HepG2 (cell line): Measurements from ENCODE around the gene IQGAP2. TPM values are rescaled to one million over a fixed set of nuclear protein-coding genes. Genes with fewer than 3 reads are reported as not detected.

ENCODE experiments used
- ATAC-seq: fragments of 200-7000 bp; cut with Tn5 transposase; 3 replicates; pipeline ENCODE4 v1.9.1; 2020; ENCODE audit warnings: mild to moderate bottlenecking, moderate library complexity
- BruUV-seq: library from RNA; stranded (reverse); fragments of 400-500 nt; replicated peaks from 2 replicates; lab custom pipeline; 2021; lab: Mats Ljungman, UMichigan
- CTCF ChIA-PET: fragments of 300-600 bp; formaldehyde crosslinking; extraction: SDS; loops from one replicate; lab custom pipeline; 2021; ENCODE audit warnings: low total read pairs, inconsistent platforms, low intra/inter-chr PET ratio; lab: Yijun Ruan, JAX
- POLR2A ChIA-PET: fragments of 350-600 bp; sonication (Branson Sonifier 250); formaldehyde crosslinking; loops from one replicate; lab custom pipeline; 2020; ENCODE audit warnings: antibody characterized with exemption, inconsistent platforms; lab: Yijun Ruan, JAX
- DNase-seq: peaks from one replicate; pipeline ENCODE4 v3.0.0-alpha.2; 2015; ENCODE audit warnings: low spot score
- FAIRE-seq: peaks from 3 replicates; lab custom pipeline; 2011; peaks lifted over from hg19 to GRCh38; lab: Jason Lieb, UNC
- H2AFZ ChIP-seq: one replicate; pipeline ENCODE4 v1.6.1; 2011; ENCODE audit warnings: low read length, inconsistent platforms
- H3K27ac ChIP-seq: fragments of 300-600 bp; 3 replicates; pipeline ENCODE4 v1.8.0; 2011; ENCODE audit warnings: mixed run types, mild to moderate bottlenecking, mixed read lengths, low read length, inconsistent platforms; ENCODE audit not compliant: insufficient read depth; ENCODE audit errors: extremely low read length
- H3K27me3 ChIP-seq, 2 experiments: fragments of 200-600 bp in 1 of 2; 2 replicates in 1 of 2; 3 replicates in 1 of 2; pipeline versions ENCODE4 v1.6.0 to v1.8.0; 2011; ENCODE audit warnings: low read length in 2 of 2, mild to moderate bottlenecking in 2 of 2, moderate library complexity in 2 of 2, inconsistent platforms in 1 of 2; ENCODE audit not compliant: insufficient read depth in 2 of 2, control insufficient read depth in 1 of 2
- H3K36me3 ChIP-seq, 2 experiments: fragments of 200-600 bp in 1 of 2; replicated peaks in 1 of 2; 2 replicates in 1 of 2; 3 replicates in 1 of 2; pipeline versions ENCODE4 v1.5.1 to v1.8.0; 2011; ENCODE audit warnings: low read length in 2 of 2, inconsistent platforms in 1 of 2; ENCODE audit not compliant: insufficient read depth in 2 of 2, control insufficient read depth in 1 of 2
- H3K4me1 ChIP-seq: 2 replicates; pipeline ENCODE4 v1.5.1; 2012; ENCODE audit warnings: low read length, inconsistent platforms; ENCODE audit not compliant: insufficient read depth
- H3K4me2 ChIP-seq: 2 replicates; pipeline ENCODE4 v1.6.0; 2011; ENCODE audit warnings: low read depth, low read length, inconsistent platforms
- H3K4me3 ChIP-seq, 3 experiments: fragments of 200-600 bp in 1 of 3; sonication (generic), shearing (Covaris generic) in 1 of 3; replicated peaks in 1 of 3; 2 replicates each; pipeline ENCODE4 v1.5.1; 2011 to 2016; ENCODE audit warnings: low read length in 3 of 3, inconsistent platforms in 2 of 3, low read depth in 2 of 3, mild to moderate bottlenecking in 2 of 3, control low read depth in 1 of 3, mixed read lengths in 1 of 3; ENCODE audit not compliant: insufficient read depth in 1 of 3
- H3K79me2 ChIP-seq: one replicate; pipeline ENCODE4 v1.6.1; 2011; ENCODE audit warnings: low read length, inconsistent platforms; ENCODE audit not compliant: insufficient read depth
- H3K9ac ChIP-seq: 2 replicates; pipeline ENCODE4 v1.6.0; 2011; ENCODE audit warnings: mild to moderate bottlenecking, low read depth, low read length, inconsistent platforms; ENCODE audit not compliant: insufficient read depth
- H3K9me3 ChIP-seq: 2 replicates; pipeline ENCODE4 v1.5.1; 2012; ENCODE audit warnings: mild to moderate bottlenecking, low read length
- H4K20me1 ChIP-seq: 2 replicates; pipeline ENCODE4 v1.6.0; 2011; ENCODE audit warnings: inconsistent platforms, mild to moderate bottlenecking, low read length, moderate library complexity; ENCODE audit not compliant: insufficient read depth
- HDAC2 ChIP-seq: sonication (generic); formaldehyde crosslinking; IDR thresholded peaks from 2 replicates; pipeline ENCODE4 v1.4.0; 2020; ENCODE audit warnings: missing genetic modification reagents
- HES4 ChIP-seq: sonication (generic); formaldehyde crosslinking; IDR thresholded peaks from 2 replicates; pipeline ENCODE4 v1.9.0; 2021; ENCODE audit warnings: mild to moderate bottlenecking, missing genetic modification reagents, borderline replicate concordance
- RARG ChIP-seq: sonication (generic); formaldehyde crosslinking; IDR thresholded peaks from 2 replicates; pipeline ENCODE4 v1.4.0; 2020; ENCODE audit warnings: low read depth, mild to moderate bottlenecking, missing genetic modification reagents
- ZNF609 ChIP-seq: sonication (generic); formaldehyde crosslinking; IDR thresholded peaks from 2 replicates; pipeline ENCODE4 v1.4.0; 2020; ENCODE audit warnings: mild to moderate bottlenecking, missing genetic modification reagents, borderline replicate concordance
- ZNF644 ChIP-seq: IDR thresholded peaks from 2 replicates; pipeline ENCODE4 v1.6.1; 2016; ENCODE audit warnings: low read depth
- in situ Hi-C: cut with HindIII; loops from 2 replicates; pipeline ENCODE4 v1.10.0; 2017; ENCODE audit warnings: low pct_unique_long_range_greater_than_20kb; ENCODE audit not compliant: extremely low pct_ligation_motif_present
- intact Hi-C: fragments of 100-400 bp; cut with micrococcal nuclease; formaldehyde crosslinking; loops from one replicate; pipeline ENCODE4 v1.10.0; 2022; ENCODE audit not compliant: unreplicated experiment
- polyA plus RNA-seq, 8 experiments: library from polyadenylated mRNA; depleted of rRNA in 3 of 8; stranded (reverse) in 7 of 8; unstranded in 1 of 8; fragments of >200 nt; fragmentation: Illumina TruSeq in 4 of 8; extraction: Trizol in 4 of 8; gene quantifications; 2 replicates each; pipeline versions ENCODE4 v1.2.1 to v1.2.3, GENCODE V29; 2011 to 2016; ENCODE audit warnings: low read depth in 4 of 8, missing spikeins in 1 of 8, mixed read lengths in 1 of 8; ENCODE audit not compliant: insufficient read depth in 1 of 8
- total RNA-seq, 5 experiments: library from RNA; depleted of rRNA; stranded (reverse); fragments of >200 nt; fragmentation: Illumina TruSeq; extraction: Trizol; gene quantifications; 2 replicates each; pipeline ENCODE4 v1.2.3, GENCODE V29; 2016; ENCODE audit warnings: low read depth in 1 of 5

Gene IQGAP2
- total and polyA plus RNA-seq, 2 of the 13 experiments (the other 11 are each of a cell fraction or from before 2014, with no cell fraction given), result 35.2 to 83.3 TPM

GRCh38 chr5:76408104-76408654, 5.1 kb downstream of the IQGAP2 start (continued):
- TF ChIP-seq RARG (CRISPR knock-in tag), result no peak
- no peak for TF ChIP-seq ZNF609 (CRISPR knock-in tag)
- TF ChIP-seq ZNF644 (CRISPR knock-in tag), result peak; percentile 64; the same call in 1 of the 2 replicates
- TF ChIP-seq HDAC2 (CRISPR knock-in tag), result 0 out of 2 replicates have a peak, but pooled peaks have one; percentile 17

GRCh38 chr5:76412511-76412910, 9.4 kb downstream of the IQGAP2 start:
- intact Hi-C loops, result no loop called here
- BruUV-seq, result no TSS peak

More at GRCh38 chr5:76412511-76412910, 9.4 kb downstream of the IQGAP2 start:
- no peak overlapping the region for H3K4me2 ChIP-seq
- DNase-seq (no peak), FAIRE-seq (no peak), ATAC-seq (no peak)
- H3K9me3 ChIP-seq, result no peaks in the 10 kb centered on the region
- no peaks in the 10 kb centered on the region for H3K27me3 ChIP-seq
- H3K9ac ChIP-seq, result no peak overlapping the region
- peaks cover 0 to 6% of the 10 kb centered on the region in 2 experiments; a peak in 1 of 5 replicates for H3K36me3 ChIP-seq
- peaks cover 97% of the 10 kb centered on the region for H3K79me2 ChIP-seq
- H3K4me1 ChIP-seq, result peaks cover 77% of the 10 kb centered on the region
- H4K20me1 ChIP-seq, result no peaks in the 10 kb centered on the region; the same call in 1 of the 2 replicates
- CTCF ChIA-PET, result no interaction called here
- H3K4me3 ChIP-seq, result no peak overlapping the region
- no peak overlapping the region for H2AFZ ChIP-seq
- H3K27ac ChIP-seq, result no peak overlapping the region
- TF ChIP-seq HES4, result no peak
- in situ Hi-C loops, result no loop called here
- POLR2A ChIA-PET, result no interaction called here
